Fibroblast of lung (primary cell): Measurements from ENCODE around the gene TNRC6C.

Experiments
- EZH2 ChIP-seq: IDR thresholded peaks from 2 replicates; pipeline ENCODE4 v1.5.1; 2012; ENCODE audit warnings: low read length, control low read depth, mild to moderate bottlenecking; ENCODE audit errors: missing control alignments
- TF ChIP-seq, protein P1 (sequence below), 2 donors: IDR thresholded peaks in 1 of 2; conservative IDR thresholded peaks in 1 of 2; 1 replicate in 1 of 2; 2 replicates in 1 of 2; pipeline ENCODE4 v1.5.1; 2011 to 2012; ENCODE audit warnings: low read length in 2 of 2, control low read depth in 1 of 2, inconsistent platforms in 1 of 2, low read depth in 1 of 2, mild to moderate bottlenecking in 1 of 2

GRCh38 chr17:78039581-78039980 is 81.1 kb downstream of the TNRC6C start:
- TF ChIP-seq, protein P1, sequence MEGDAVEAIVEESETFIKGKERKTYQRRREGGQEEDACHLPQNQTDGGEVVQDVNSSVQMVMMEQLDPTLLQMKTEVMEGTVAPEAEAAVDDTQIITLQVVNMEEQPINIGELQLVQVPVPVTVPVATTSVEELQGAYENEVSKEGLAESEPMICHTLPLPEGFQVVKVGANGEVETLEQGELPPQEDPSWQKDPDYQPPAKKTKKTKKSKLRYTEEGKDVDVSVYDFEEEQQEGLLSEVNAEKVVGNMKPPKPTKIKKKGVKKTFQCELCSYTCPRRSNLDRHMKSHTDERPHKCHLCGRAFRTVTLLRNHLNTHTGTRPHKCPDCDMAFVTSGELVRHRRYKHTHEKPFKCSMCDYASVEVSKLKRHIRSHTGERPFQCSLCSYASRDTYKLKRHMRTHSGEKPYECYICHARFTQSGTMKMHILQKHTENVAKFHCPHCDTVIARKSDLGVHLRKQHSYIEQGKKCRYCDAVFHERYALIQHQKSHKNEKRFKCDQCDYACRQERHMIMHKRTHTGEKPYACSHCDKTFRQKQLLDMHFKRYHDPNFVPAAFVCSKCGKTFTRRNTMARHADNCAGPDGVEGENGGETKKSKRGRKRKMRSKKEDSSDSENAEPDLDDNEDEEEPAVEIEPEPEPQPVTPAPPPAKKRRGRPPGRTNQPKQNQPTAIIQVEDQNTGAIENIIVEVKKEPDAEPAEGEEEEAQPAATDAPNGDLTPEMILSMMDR (conservative IDR thresholded peaks at IDR 0.05 in 1 of 2, IDR thresholded peaks at IDR 0.05 in 1 of 2; ENCODE audit: low read depth in 1 of 2, low read length in 2 of 2), result no peak
- TF ChIP-seq EZH2, result no peak
